ENCODE measurements around the gene TNNC1. TPM values are rescaled to one million over a fixed set of nuclear protein-coding genes. Genes with fewer than 3 reads are reported as not detected.

The TNNC1 gene
- total RNA-seq, 1 experiment from 2014 or later = not detected

GRCh38 chr3:52443791-52444687 is 9.8 kb downstream of the TNNC1 start:
- DNase-seq (ENCODE audit: low read depth) = no peak

GRCh38 chr3:52443268-52443610 is 10.6 kb downstream of the TNNC1 start:
- DNase-seq (ENCODE audit: low read depth) = no peak

- no peak for DNase-seq (ENCODE audit: low read depth)
Observed at GRCh38 chr3:52442409-52443267, 11.2 kb downstream of the TNNC1 start.

- DNase-seq (ENCODE audit: low read depth) = no peak
Observed at GRCh38 chr3:52441772-52442332, 12.0 kb downstream of the TNNC1 start.

GRCh38 chr3:52441091-52441771 is 12.6 kb downstream of the TNNC1 start:
- no peak for DNase-seq (ENCODE audit: low read depth)

GRCh38 chr3:52440671-52441070 is 13.2 kb downstream of the TNNC1 start:
- no peak for DNase-seq (ENCODE audit: low read depth)

GRCh38 chr3:52440249-52440551 is 13.6 kb downstream of the TNNC1 start:
- DNase-seq (ENCODE audit: low read depth) = no peak

- no peak for DNase-seq (ENCODE audit: low read depth)
Observed at GRCh38 chr3:52439426-52440248, 14.2 kb downstream of the TNNC1 start.

- DNase-seq (ENCODE audit: low read depth) = no peak
Observed at GRCh38 chr3:52438579-52439425, 15.0 kb downstream of the TNNC1 start.

GRCh38 chr3:52438104-52438376 is 15.8 kb downstream of the TNNC1 start:
- no peak for DNase-seq (ENCODE audit: low read depth)

- DNase-seq (ENCODE audit: low read depth) = no peak
Observed at GRCh38 chr3:52437326-52438103, 16.3 kb downstream of the TNNC1 start.

- DNase-seq (ENCODE audit: low read depth) = no peak
Observed at GRCh38 chr3:52436500-52437149, 17.2 kb downstream of the TNNC1 start.

GRCh38 chr3:52435246-52436101 is 18.4 kb downstream of the TNNC1 start:
- DNase-seq (ENCODE audit: low read depth) = no peak

GRCh38 chr3:52434491-52435115 is 19.2 kb downstream of the TNNC1 start:
- no peak for DNase-seq (ENCODE audit: low read depth)

GRCh38 chr3:52433996-52434479 is 19.8 kb downstream of the TNNC1 start:
- DNase-seq (ENCODE audit: low read depth) = no peak

- DNase-seq (ENCODE audit: low read depth) = no peak
Observed at GRCh38 chr3:52433328-52433995, 20.4 kb downstream of the TNNC1 start.

GRCh38 chr3:52432691-52433141 is 21.1 kb downstream of the TNNC1 start:
- no peak for DNase-seq (ENCODE audit: low read depth)

Data from M059J (cell line).